Stimulated activated CD4-positive, alpha-beta T cell treated with anti-CD3 and anti-CD28 coated beads, Interleukin-15, amount 100 ng/mL, for 48 hours (primary cell): ENCODE results near the gene SLC25A26.
A peak's percentile ranks its signal among the peaks of the same experiment; 100 is the strongest.

ENCODE experiments used
- DNase-seq, 2 donors: peaks; one replicate each; pipeline ENCODE4 v3.0.0-alpha.2; 2020; ENCODE audit warnings: low read depth in 2 of 2

The SLC25A26 gene

DNA sequence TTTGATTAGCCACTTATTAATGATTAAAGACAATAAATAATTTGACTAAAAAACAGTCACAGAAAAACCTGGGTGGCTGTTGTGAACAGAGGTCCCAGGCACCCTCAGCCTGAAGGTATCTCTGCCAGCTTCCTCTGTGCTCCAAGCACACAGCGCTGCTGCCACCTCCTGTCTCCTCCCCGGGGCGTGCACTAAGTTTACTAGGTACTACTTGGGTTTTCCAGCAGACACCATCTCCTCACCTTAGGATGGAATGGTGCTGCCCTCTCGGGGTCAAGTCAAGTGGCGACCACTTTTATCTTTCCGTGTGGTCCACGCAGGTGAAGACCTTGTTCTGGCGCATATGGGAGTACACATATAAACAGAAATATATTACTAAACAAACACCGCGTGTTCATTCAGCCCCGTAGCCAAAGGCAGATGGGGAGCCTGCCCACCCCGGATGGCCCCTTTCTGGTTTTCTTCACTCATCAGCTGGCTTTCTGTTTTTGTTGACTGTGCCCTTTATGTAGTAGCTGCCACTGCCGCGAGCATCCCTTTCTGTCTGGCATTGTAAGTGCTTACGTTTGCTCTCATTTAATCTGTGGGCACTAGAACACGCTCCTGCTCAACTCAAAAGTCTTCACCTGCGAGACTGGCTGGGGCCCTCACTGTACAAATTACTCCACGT, 152.0 kb downstream of the SLC25A26 start:
- DNase-seq, result no peak

DNA sequence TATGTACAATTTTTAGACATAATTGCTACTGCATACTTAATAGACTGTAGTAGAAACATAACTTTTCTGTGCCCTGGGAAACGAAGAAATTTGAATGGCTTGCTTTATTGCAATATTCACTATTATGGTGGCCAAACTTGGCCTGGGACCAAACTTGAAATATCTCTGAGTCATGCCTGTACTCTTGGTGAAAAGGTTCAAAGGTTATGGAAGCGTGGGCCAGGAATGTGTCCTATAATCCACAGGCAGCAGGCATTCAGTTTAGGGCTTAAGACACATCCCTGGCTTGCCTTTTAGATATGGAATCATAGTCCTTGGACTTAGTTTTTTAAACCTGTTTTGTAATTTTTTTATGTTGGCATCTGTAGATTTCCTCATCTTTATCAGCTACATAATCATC, 155.8 kb downstream of the SLC25A26 start:
- DNase-seq, result no peak

DNA sequence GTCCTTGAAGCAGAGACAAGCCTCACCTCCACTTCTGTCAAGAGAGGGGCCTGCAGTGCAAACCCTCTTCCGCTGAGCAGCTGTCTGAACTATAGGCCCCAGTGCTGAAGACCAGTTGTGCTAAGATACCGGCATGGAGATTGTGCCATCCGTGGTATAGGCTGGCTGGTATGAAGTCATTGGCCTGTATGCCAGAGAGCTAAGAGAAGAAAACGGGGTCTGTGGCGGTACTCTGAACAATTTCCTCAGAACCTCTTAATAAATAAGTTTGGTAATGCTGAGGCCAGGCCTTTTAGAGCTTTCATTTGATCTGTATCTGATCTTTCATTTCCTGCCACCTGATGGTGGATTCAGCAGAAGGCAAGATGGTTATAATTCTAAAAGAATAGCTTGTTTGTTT, 157.0 kb downstream of the SLC25A26 start:
- DNase-seq, result no peak

DNA sequence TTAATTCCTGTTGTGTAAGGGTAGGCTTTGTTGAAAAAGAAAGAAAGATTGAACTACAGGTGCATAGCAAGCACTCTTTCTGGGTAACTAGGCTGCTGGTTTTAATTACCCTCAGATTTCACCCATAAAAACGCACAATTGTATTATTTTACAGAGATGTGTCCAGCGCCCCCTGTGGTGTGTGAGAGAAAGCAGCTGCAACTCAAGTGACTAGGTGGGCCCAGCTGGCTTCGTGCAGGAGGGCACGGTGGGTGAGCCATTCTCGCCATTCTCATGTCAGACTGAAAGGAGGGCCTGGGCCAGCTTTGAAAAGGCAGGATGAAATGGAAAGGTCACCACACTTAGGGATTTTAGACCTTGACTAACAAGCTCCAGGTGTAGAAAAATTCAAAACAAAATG, 157.5 kb downstream of the SLC25A26 start:
- DNase-seq, result no peak

DNA sequence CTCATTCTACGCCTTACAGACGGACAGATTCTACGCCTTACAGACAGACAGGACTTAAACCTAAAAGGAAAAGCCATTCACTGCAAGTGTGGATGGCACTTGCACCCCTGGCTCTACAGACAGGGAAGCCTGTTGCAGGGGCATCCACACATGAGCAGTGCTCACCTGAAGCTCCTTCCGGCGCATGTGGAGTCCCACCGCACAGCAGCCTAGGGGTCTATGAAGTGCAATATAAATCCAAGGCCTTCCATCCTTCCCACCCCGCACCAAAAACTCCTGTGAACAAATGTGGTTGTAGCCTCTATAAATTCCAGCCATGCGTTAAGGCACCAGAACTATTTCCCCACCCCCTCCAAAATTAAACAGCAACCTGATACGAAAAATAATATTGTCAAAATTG, 158.8 kb downstream of the SLC25A26 start:
- DNase-seq, result no peak

DNA sequence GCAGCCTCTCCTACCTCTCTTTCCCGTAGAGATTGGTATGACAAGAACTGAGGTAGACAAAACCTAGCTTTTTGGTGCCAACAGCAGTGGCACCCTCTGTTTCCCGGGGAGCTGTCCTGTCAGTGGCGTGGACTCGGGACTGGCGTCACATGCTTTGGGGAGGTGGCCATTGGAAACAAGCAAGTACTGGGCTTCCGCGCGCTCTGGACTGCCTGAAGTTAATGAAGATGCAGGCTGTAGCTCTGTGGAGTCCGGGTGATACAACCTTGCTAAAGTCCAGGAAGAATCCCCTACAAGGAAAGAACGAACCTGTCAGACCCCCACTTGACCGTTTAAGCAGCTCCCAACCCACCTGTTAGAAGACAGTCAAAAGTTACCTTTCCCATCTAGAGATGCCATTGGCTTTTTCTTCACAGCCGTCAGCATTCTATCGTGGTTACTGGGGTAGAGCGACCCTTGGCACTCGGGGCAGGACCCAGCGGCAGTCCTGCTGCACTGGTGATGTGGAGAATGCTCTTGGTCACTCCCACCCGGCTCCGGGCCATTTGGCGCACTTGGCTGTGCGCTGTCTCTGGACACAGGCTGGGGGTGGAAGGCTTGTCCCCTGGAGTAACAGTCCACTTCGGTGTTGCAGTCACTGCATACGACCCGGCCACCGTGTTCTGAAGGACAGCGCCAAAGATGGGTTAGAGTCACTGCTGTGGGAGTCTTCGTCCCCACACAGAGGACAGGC, 159.6 kb downstream of the SLC25A26 start:
- DNase-seq, result no peak

DNA sequence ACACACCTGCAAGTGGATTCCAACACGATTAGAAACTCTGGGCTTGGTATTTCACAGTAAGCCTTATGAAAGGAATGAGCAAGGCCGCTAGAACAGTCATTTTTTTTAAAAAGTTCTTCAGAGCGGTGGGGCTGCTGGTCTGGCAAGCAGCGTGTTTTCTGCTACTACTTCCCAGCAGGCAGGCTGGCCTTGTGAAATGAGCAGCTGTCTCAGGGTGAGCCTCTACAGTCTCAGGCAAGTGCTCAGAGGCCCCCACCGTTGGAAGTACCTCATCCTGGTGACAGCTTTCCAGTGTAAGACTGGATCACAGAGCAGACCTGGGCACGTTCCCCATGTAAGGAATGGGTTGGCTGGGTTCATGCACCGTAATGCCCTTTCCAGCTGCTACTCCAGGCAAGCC, 160.8 kb downstream of the SLC25A26 start:
- no peak for DNase-seq

DNA sequence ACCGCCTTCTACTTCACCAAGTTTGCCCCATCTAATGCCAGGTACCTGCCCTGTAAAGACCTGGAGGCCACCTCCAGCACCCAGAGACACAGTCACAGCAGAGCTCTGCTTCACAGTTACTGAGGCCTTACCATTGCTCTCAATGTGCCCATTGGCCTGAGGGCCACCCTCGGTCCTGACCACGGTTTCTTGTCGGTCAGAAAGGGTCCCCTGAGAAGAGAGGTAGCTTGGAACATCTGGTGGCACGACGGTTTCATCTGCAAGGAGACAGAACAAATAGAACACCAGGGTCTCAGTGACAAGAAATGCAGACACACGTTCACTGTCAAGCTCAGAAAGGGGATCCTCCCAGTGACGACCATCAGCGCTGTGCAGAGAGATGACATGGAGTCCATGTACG, 161.3 kb downstream of the SLC25A26 start:
- no peak for DNase-seq

DNA sequence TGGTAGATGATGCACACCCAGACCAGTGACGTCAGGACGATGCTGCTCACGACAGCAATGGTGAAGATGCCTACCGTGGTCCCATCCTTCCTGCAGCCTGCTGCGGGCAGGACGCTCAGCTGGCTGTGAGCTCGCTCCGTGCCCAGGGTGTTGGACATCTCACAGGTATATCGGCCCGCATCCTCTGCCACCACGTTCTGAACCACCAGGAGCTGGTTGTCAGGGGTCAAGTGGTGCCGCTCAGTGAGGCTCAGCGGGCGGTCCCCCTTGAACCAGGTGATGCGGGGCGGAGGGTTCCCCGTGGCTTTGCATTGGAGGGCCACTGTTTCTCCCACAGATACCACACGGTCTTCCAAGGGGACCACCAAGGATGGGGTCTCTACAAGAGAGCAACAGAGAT, 162.2 kb downstream of the SLC25A26 start:
- no peak for DNase-seq

DNA sequence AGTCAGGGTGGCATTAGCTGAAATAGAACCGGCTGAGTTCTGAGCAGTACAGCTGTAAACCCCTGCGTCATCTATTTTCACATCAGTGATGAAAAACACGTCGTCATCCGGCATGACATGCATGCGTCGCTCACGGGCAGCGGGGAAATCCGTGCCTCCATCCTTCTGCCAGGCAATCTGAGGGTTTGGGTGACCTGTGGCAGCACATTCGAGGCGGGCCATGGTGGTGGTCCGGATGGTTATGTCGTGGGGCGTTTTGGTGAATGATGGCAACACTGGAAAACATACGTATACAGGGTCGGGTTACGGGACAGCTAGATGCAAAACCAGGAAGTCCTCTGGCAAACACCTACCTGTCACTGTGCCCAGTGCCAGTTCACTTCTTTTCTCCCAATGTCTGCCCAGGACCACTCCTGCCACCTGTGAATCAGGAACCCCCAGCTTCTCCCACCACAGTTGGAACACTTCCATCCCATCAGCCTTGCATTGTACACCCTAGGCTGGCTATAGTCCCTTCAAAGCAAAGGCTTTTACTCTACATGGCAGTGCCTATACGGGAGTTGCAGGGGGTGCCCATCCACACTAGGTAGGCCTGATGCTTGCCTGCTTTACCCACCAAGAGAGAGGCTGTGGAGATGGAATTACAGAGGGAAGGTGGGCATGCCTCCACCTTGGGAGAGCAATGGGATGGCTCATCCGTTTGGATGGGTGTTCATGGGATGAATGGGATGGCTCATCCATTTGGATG, 163.4 kb downstream of the SLC25A26 start:
- no peak for DNase-seq

DNA sequence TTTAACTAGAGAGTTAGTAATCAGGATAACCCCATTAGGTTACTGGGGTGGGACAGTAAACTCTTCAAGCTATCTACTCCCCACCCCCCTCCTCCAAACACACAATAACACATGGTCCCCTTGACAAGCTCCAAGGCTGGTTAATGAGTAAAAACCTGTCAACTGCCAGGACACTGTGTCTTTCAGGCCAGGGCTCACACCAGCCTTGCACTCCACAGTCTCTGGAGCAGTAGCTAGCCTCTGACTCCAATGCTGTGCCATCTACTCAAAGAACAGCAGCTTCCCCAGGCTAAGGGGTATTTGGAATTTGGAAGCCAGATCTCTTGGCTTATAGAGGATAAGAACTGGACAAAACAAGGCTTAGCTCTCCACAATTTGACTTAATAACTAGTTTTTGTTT, 164.3 kb downstream of the SLC25A26 start:
- DNase-seq, result no peak

DNA sequence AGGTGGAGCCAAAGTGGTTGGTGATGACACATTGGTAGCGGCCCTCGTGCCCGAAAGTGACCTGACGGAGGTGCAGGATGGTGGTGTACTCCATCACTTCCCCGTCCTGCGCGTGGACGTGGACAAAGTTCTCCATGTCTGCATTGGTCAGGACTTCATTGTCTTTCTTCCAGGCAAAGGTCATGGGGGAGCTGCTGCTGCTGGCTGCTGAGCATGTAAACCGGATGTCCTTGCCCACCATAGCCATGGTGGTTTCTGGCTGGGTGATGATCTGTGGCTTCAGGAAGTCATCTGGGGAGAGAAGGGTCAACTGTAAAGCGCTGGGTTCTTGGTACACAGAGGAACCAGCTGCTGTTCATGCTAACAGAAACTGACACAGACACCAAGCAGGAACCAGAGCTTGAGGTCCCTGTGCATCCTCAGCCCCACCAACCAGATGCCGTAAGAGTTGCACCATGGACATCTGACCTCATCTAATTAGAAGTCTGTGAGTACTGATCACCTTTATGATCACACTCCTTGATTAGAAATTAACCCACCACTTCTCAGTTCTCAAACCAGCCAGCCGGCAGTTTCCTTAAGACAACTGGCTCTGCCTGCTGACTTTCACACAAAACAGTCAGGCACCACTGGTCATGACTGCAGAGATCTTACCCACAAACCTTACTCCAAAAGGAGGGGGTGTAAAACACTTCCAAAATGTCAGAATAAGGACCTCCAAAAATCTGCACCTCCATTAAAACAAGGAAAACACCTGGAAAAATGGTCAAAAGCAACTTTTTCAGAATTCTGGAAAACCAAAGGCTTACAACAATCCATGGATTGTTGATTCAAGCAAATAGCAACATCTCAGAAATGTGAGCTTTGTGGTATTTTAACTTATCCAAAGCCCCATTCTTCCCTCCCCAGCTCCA, 165.5 kb downstream of the SLC25A26 start:
- no peak for DNase-seq

DNA sequence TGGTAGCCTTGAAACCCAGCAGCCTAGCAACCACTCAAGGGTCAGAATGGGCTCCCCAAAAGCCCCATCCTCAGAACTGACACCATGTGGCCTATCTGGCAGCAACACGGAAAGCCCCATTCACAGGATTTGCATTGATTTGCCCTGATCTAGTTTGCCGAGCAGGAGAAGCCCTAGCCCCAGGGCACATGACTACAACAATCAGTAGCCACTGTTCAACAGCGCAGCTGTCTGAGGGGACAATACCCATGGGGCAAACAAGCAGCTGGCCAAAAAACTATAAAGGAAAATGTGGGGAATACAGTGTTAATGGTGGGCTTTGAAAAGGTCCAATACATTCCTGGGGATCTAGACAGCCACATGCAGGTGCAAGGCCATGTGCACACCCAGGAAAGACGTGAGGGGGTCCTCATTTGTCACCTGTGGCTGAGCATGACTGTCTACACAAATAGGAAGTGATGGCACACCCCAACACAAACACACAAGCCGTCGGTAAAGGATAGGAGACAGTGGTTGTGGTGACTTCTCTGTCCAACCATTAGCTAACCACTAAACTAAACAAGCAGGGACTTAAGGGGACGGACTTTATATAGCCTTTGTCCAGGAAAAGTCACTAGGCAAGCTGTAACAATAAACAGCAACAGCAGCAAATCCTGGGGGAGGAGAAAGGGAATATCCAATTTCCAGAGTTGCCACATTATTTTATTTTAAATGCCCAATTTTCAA, 166.3 kb downstream of the SLC25A26 start:
- DNase-seq, result no peak

DNA sequence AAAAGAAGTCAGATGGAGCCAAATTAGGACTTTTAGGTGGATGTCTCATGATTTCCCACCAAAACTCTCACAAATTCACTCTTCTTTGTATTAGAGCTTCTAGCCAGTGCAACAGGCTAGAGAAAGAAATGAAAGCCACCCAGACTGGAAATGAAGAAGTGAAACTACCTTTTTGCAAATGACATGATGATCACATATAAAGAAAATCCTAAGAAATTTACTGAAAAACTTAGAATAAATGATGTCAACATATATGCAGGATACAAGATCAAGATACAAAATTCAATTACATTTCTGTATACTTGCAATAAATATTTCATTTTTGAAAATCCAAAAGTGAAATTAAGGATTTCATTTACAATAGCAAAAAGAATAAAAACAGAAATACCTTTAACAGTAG, 169.2 kb downstream of the SLC25A26 start:
- no peak for DNase-seq

DNA sequence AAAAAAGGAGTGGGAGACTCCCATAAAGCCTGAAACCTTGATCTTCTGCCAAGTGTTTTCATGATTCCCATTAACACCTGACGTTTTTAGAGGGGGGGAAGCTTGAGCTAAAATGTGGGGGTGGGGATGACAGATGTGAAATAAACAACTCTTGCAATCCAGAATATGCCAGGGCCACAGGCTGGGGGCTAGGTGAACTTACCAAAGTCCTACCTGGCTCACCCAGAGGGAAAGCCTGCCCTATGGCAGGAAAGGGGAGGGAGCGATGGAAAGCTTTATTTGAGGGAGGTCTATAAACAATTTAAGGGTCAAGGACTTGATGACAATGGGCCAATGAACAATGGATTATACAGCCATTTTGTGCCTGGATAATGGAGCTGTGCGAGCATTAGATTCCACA, 171.7 kb downstream of the SLC25A26 start:
- no peak for DNase-seq

DNA sequence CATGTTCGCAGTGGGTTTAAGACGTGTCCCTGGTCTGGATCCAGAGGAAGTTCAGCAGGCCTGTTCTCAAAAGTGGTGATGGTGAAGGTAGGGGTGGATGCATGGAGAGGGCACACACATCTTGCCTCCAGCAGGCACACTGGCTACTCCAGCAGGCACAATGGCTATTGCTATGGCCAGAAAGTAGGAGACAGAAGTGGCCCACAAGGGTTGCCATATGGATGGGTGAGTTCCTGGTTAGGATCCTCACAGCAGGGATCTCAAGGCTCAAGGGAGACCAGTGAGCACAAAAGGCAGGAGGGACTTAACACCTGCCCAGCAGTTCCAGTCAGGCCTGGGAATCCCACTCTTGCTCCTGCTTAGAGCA, 172.1 kb downstream of the SLC25A26 start:
- no peak for DNase-seq

DNA sequence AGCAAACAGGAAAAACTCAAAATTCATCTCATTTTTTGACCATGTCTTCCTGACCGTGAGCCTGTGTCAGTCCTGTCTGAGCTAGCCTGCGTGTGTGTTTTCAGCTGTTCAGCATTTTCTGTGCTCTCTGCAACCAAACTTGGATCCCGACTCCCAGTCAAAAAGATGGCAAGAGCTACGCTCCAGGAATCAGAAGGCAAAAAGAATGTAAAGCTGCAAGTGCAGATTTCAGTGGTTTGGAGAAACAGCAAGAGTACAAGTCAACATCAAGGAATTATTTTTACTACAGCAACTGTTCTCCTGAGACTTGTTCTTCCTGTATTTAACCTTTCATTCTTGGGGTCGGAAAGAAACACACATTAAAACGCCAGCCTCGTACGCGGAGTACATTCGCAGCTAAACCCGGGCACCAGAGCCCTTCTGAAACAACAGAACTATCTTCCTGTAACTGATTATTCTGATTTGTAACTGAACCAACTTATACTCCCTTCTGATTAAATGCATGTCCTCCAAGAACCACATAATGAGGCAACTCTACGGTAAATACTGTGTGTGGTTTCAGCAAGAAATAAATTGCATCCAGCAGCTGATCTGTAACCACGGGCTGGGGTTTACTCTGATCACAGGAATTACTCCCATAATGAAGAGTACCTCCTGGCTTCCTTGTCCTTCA, 172.7 kb downstream of the SLC25A26 start:
- no peak for DNase-seq

DNA sequence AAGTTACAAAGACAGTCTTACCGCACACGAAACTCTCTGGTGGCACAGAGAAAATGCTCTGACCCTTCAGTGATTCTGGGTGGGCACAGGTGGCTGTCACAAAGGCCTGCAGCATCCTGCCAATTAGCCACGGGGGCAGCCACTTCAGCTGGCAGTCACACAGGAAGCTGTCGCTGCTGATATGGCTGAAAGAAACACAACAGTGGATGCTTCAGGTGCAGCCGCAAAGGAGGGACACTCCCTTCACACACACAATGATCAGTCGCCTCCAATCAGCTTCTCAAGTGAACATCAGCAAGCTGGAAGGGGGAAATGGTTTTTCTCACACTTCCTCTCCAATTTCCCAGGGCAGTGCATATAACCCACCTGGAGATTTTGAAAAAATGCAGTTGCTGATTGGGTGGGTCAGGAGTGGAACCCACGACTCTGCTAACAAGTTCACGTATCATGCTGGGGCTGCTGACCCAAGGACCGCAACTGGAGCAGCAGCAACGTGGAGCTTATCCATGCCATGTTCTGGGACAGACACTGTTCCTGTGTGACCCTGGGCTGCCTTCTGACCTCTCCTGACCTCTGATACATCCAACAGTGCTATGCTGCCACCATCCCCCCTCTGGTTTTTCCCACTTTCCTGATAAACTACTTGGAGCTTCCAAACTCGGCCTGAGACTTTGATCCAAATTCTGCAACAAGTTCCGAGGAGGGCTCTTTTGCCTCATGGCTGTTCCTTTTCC, 173.4 kb downstream of the SLC25A26 start:
- peak; percentile 27 to 34 for DNase-seq

DNA sequence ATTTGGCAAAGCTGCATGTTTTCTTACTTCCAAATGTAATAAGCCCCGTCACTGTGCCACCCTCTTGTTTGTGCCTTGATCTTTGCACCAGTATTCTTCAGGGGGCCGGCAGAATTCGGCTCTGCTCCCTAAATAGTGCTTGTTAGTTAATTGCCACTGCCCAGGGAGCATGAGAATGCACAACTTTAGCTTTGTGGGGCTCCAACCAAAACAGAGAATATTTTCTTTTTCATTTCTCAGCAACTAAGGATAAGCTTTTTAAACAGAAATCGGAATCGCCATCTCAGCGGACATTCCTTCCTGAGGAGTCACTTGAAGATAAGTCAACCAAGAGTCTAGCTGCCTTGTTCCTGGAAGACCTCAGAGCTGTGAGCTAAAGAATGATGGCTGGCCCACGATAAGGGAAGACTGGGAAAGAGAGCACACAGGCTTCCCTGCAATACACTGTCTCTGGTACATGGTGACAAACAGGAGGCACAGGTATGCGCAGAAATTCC, 174.0 kb downstream of the SLC25A26 start:
- no peak for DNase-seq

DNA sequence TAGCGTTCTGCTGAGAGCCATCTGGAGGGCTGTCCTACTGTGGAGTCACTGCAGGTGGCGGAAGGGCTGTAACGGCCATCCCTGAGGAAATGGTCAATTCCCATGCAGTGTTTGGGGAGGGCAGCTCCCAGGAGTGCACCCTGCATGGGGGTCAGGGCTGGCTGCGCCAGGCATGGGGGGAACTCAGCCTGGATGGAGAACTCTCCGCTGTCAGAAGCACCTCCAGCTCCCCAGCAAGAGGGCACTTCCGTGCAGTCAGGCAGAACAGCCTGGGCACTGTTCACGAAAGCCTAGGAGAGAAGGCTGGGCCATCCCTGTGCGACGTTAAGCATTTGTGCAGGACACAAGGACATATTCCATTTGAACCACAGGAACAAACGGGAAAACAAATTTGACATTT, 174.8 kb downstream of the SLC25A26 start:
- no peak for DNase-seq
